Tibial nerve (tissue), 4 donors: ENCODE results near the gene PIK3R3.

Source experiments
- CTCF ChIP-seq, 5 experiments: fragments of 200-600 bp in 3 of 5; fragments of 450-650 bp in 2 of 5; sonication (generic) in 3 of 5; IDR thresholded peaks; one replicate each; pipeline ENCODE4 v1.5.1; 2016 to 2019; ENCODE audit warnings: antibody characterized with exemption in 5 of 5, mild to moderate bottlenecking in 3 of 5, moderate library complexity in 2 of 5
- EP300 ChIP-seq, 2 donors: sonication (generic); formaldehyde crosslinking; IDR thresholded peaks; one replicate each; pipeline ENCODE4 v1.6.1; 2017; ENCODE audit warnings: antibody characterized with exemption in 2 of 2, mild to moderate bottlenecking in 1 of 2

GRCh38 chr1:46004492-46004891, 127.9 kb downstream of the PIK3R3 start:
- TF ChIP-seq CTCF (IDR thresholded peaks at IDR 0.05): no peak
- no peak for TF ChIP-seq EP300 (IDR thresholded peaks at IDR 0.05)
